Gastrocnemius medialis (tissue), 4 donors: Measurements from ENCODE around the gene SLC22A1. TPM values are rescaled to one million over a fixed set of nuclear protein-coding genes. Genes with fewer than 3 reads are reported as not detected.

Source experiments
- ATAC-seq, 2 donors: fragments of 150-250 bp; one replicate each; pipeline ENCODE4 v1.9.1; 2016
- DNase-seq, 2 donors: peaks; one replicate each; pipeline ENCODE4 v3.0.0-alpha.2; 2019
- H3K27ac ChIP-seq, 4 donors: fragments of 200-600 bp; sonication (generic); 1 replicate in 1 of 4; 2 replicates in 3 of 4; pipeline ENCODE4 v1.5.1; 2016 to 2018; ENCODE audit warnings: mild to moderate bottlenecking in 2 of 4, moderate library complexity in 1 of 4
- H3K27me3 ChIP-seq, 3 donors: fragments of 200-600 bp; sonication (generic) in 2 of 3; 1 replicate in 1 of 3; 2 replicates in 2 of 3; pipeline versions ENCODE4 v1.5.1 to v1.6.0; 2016 to 2019; ENCODE audit warnings: mild to moderate bottlenecking in 1 of 3, moderate library complexity in 1 of 3
- H3K36me3 ChIP-seq, 2 donors: fragments of 200-600 bp; sonication (generic) in 1 of 2; one replicate each; pipeline ENCODE4 v1.5.1; 2017 to 2018
- H3K4me1 ChIP-seq, 2 donors: fragments of 200-600 bp; sonication (generic) in 1 of 2; one replicate each; pipeline ENCODE4 v1.5.1; 2016 to 2017; ENCODE audit warnings: mild to moderate bottlenecking in 2 of 2
- H3K4me3 ChIP-seq, 4 donors: fragments of 200-600 bp; sonication (generic) in 3 of 4; 1 replicate in 1 of 4; 2 replicates in 3 of 4; pipeline ENCODE4 v1.5.1; 2016 to 2019; ENCODE audit warnings: mild to moderate bottlenecking in 2 of 4
- H3K9me3 ChIP-seq, 3 donors: fragments of 200-600 bp; sonication (generic) in 2 of 3; 1 replicate in 1 of 3; 2 replicates in 2 of 3; pipeline ENCODE4 v1.5.1; 2016 to 2019
- POLR2A ChIP-seq, 2 donors: fragments of 450-650 bp; IDR thresholded peaks; one replicate each; pipeline ENCODE4 v1.6.1; 2017; ENCODE audit warnings: antibody characterized with exemption in 2 of 2, mild to moderate bottlenecking in 2 of 2, moderate library complexity in 2 of 2
- in situ Hi-C, 4 donors: fragments of 200-750 bp; cut with MboI; loops; one replicate each; pipeline versions ENCODE4 v1.15.0 to v1.8.0; 2017; ENCODE audit warnings: low sequenced_read_pairs in 4 of 4
- intact Hi-C: fragments of 100-400 bp; cut with DNase I; formaldehyde crosslinking; loops from one replicate; pipeline ENCODE4 v1.15.1; 2023; ENCODE audit warnings: low total_unique reads
- total RNA-seq, 4 donors: library from RNA; depleted of rRNA; stranded (reverse); fragments of >200 nt; gene quantifications; one replicate each; pipeline versions ENCODE4 v1.1.0 to v1.2.3, GENCODE V29; 2016
- TF ChIP-seq, protein P1 (sequence below), 5 experiments: fragments of 450-650 bp in 3 of 5; fragments of 200-600 bp in 2 of 5; sonication (generic) in 2 of 5; IDR thresholded peaks in 4 of 5; conservative IDR thresholded peaks in 1 of 5; 1 replicate in 4 of 5; 2 replicates in 1 of 5; pipeline ENCODE4 v1.5.1; 2016 to 2019; ENCODE audit warnings: antibody characterized with exemption in 5 of 5, mild to moderate bottlenecking in 3 of 5, moderate library complexity in 3 of 5

Gene SLC22A1
- total RNA-seq, 4 donors from 2014 or later = 0.78 to 1.4 (median 1.1) TPM

DNA sequence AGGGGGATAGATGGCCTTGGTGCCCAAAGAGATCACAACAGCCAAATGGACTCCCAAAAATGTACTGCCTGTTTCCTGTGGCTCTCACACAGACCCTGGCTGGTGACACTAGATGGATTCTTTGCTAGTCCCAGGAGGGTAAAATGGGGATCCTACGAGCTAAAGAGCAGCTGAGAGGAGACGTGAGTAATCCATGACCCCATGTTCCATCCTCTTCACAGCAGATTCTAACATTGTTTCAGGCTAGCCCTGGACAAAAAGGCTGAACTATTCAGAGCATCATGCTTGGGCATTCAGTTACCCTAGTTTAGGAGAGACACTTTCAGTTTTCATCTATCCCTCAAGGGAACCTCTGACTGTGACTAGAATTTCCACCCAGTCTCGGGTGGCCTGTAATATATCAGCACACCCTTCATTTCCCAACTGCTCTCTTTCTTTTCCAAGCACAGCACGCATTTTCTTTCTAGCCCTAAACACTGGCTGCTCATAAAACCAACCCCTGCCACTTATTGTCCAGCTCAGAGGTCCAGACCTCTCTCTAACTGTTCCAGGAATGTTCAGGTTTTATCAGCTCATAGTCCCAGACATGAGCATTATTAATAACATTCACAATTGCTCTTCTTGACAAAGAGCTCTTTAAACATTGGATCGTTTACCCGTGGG, 48.5 kb downstream of the SLC22A1 start:
- Histone ChIP-seq H3K27me3 (no peaks in the 10 kb centered on the region), H3K27ac (no peak overlapping the region), H3K36me3 (no peaks in the 10 kb centered on the region), H3K9me3 (no peaks in the 10 kb centered on the region), H3K4me1 (no peaks in the 10 kb centered on the region), H3K4me3 (no peak overlapping the region)
- in situ Hi-C loops = no loop called here
- ATAC-seq (no peak), DNase-seq (no peak)
- intact Hi-C loops = no loop called here
- TF ChIP-seq, protein P1, sequence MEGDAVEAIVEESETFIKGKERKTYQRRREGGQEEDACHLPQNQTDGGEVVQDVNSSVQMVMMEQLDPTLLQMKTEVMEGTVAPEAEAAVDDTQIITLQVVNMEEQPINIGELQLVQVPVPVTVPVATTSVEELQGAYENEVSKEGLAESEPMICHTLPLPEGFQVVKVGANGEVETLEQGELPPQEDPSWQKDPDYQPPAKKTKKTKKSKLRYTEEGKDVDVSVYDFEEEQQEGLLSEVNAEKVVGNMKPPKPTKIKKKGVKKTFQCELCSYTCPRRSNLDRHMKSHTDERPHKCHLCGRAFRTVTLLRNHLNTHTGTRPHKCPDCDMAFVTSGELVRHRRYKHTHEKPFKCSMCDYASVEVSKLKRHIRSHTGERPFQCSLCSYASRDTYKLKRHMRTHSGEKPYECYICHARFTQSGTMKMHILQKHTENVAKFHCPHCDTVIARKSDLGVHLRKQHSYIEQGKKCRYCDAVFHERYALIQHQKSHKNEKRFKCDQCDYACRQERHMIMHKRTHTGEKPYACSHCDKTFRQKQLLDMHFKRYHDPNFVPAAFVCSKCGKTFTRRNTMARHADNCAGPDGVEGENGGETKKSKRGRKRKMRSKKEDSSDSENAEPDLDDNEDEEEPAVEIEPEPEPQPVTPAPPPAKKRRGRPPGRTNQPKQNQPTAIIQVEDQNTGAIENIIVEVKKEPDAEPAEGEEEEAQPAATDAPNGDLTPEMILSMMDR (IDR thresholded peaks at IDR 0.05 in 4 of 5, conservative IDR thresholded peaks at IDR 0.05 in 1 of 5) = no peak
- TF ChIP-seq POLR2A (IDR thresholded peaks at IDR 0.05) = no peak

DNA sequence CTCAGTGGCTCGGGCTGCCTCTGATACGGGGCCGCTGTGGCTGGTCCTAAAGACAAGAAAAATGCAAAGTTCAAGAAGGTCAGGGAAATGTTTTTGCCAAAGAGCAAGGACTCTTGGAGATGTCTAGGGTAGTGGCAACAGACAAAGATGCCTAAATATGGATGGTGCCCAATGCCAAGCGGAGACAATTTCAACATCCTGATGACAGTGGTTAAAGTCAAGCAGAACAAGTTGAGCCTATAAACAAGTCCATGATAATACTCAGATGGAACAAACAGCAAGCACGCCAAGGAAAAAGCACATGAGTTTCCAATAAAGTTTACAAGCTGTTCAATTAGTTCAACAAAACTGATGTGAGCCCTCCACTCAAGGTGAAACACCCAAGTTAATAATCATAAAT, 51.1 kb downstream of the SLC22A1 start:
- Histone ChIP-seq H3K27me3 (no peaks in the 10 kb centered on the region), H3K4me1 (no peaks in the 10 kb centered on the region), H3K27ac (no peak overlapping the region), H3K36me3 (no peaks in the 10 kb centered on the region), H3K4me3 (no peak overlapping the region), H3K9me3 (no peaks in the 10 kb centered on the region)
- intact Hi-C loops = no loop called here
- ATAC-seq = no peak
- DNase-seq = no peak
- in situ Hi-C loops = no loop called here
- TF ChIP-seq, protein P1 (IDR thresholded peaks at IDR 0.05 in 4 of 5, conservative IDR thresholded peaks at IDR 0.05 in 1 of 5) = no peak
- TF ChIP-seq POLR2A (IDR thresholded peaks at IDR 0.05) = no peak

DNA sequence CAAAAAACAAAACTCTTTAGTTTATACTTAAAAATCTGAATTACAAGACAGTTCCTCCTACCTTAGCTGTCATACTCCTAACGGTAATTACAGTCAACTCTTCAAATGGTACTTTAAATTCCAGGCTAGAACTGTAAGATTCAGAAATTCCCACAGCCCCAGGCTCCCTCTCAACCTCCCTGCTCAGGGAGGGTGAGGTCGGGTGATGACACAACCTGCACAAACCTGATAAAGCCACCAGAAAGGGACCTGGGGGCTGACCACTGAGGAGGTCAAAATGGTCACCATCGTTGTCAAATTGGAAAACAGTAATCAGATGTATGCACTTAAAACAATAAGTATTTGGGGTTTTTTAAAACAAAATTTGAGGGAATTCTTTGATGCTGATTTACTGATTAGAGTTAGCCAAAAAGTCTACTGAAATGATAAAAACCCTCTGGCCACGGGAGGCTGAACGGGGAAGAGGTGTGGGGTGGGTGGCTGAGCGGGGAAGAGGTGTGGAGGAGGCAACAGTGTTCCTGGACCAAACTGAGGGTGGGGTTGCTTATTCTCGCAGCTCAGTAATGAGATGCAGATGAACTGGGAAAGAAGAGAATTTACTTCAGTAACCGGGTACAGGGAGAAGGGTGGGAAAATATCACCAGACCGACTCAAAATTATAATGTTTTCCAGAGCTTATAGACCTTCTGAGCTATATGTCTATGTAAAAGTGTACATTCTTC, 52.4 kb downstream of the SLC22A1 start:
- in situ Hi-C loops (no loop called here), intact Hi-C loops (no loop called here)
- no peaks in the 10 kb centered on the region for H3K4me1 ChIP-seq
- H3K9me3 ChIP-seq = no peaks in the 10 kb centered on the region
- no peak for TF ChIP-seq POLR2A (IDR thresholded peaks at IDR 0.05)
- TF ChIP-seq, protein P1 (IDR thresholded peaks at IDR 0.05 in 4 of 5, conservative IDR thresholded peaks at IDR 0.05 in 1 of 5) = no peak
- DNase-seq (no peak), ATAC-seq (no peak)
- no peaks in the 10 kb centered on the region for H3K27me3 ChIP-seq
- no peaks in the 10 kb centered on the region for H3K36me3 ChIP-seq
- no peak overlapping the region for H3K27ac ChIP-seq
- H3K4me3 ChIP-seq = no peak overlapping the region

DNA sequence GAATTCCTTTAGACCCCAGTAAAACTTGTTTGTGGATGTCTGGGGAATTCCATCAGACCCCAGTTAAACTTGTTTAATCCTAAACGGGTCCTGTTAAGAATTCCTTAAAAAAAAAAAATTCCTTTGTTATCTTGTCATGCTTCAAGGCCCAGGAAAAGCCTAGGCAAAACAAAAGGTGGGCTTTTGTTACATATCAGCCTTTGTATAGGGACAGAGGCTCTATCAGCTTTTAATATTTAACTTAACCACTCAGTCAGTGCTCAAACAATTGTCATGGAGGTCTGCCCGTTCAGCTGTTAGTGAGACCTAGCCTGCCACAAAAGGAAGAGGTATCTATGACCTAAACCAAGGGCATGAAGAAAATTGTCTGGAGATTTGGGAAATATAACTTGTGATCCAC, 53.1 kb downstream of the SLC22A1 start:
- in situ Hi-C loops = no loop called here

More for the DNA sequence above, 53.1 kb downstream of the SLC22A1 start:
- Histone ChIP-seq H3K36me3 (no peaks in the 10 kb centered on the region), H3K4me3 (no peak overlapping the region), H3K4me1 (no peaks in the 10 kb centered on the region), H3K27me3 (no peaks in the 10 kb centered on the region), H3K9me3 (no peaks in the 10 kb centered on the region), H3K27ac (no peak overlapping the region)
- TF ChIP-seq, protein P1 (IDR thresholded peaks at IDR 0.05 in 4 of 5, conservative IDR thresholded peaks at IDR 0.05 in 1 of 5) = no peak
- no peak for TF ChIP-seq POLR2A (IDR thresholded peaks at IDR 0.05)
- DNase-seq (no peak), ATAC-seq (no peak)
- intact Hi-C loops = no loop called here
